H9 (cell line): Measurements from ENCODE around the gene FOXP2. TPM values are rescaled to one million over a fixed set of nuclear protein-coding genes. Genes with fewer than 3 reads are reported as not detected.

Experiments used
- DNase-seq: peaks from one replicate; pipeline ENCODE4 v3.0.0-alpha.2; 2017
- H2AFZ ChIP-seq: one replicate; pipeline ENCODE4 v1.6.1; 2013; ENCODE audit warnings: mild to moderate bottlenecking, low read length, control low read depth, moderate library complexity
- H2AK5ac ChIP-seq: 2 replicates; pipeline ENCODE4 v1.6.1; 2013; ENCODE audit warnings: low read length, control low read depth, mixed read lengths; ENCODE audit not compliant: insufficient read length
- H2BK120ac ChIP-seq: one replicate; pipeline ENCODE4 v1.6.1; 2013; ENCODE audit warnings: low read depth, mild to moderate bottlenecking, low read length, control low read depth, inconsistent platforms; ENCODE audit not compliant: poor library complexity, severe bottlenecking
- H2BK12ac ChIP-seq: 2 replicates; pipeline ENCODE4 v1.6.1; 2013; ENCODE audit warnings: low read length, control low read depth, mixed read lengths, low read depth; ENCODE audit not compliant: insufficient read length
- H2BK15ac ChIP-seq: 2 replicates; pipeline ENCODE4 v1.6.1; 2013; ENCODE audit warnings: low read depth, low read length, control low read depth
- H2BK20ac ChIP-seq: one replicate; pipeline ENCODE4 v1.6.1; 2013; ENCODE audit warnings: low read depth, mild to moderate bottlenecking, low read length, control low read depth, inconsistent platforms; ENCODE audit not compliant: poor library complexity, severe bottlenecking
- H2BK5ac ChIP-seq: 2 replicates; pipeline ENCODE4 v1.6.1; 2013; ENCODE audit warnings: low read length, control low read depth, mixed read lengths; ENCODE audit not compliant: insufficient read length
- H3K14ac ChIP-seq: 2 replicates; pipeline ENCODE4 v1.6.1; 2013; ENCODE audit warnings: low read length, control low read depth; ENCODE audit not compliant: insufficient read depth
- H3K18ac ChIP-seq: 2 replicates; pipeline ENCODE4 v1.6.1; 2013; ENCODE audit warnings: low read depth, mild to moderate bottlenecking, mixed read lengths, low read length, control low read depth; ENCODE audit not compliant: insufficient read length
- H3K23ac ChIP-seq: 2 replicates; pipeline ENCODE4 v1.6.1; 2013; ENCODE audit warnings: low read length, control low read depth, mixed read lengths, low read depth; ENCODE audit not compliant: insufficient read length
- H3K23me2 ChIP-seq: 2 replicates; pipeline ENCODE4 v1.6.1; 2013; ENCODE audit warnings: low read depth, mild to moderate bottlenecking, mixed read lengths, low read length, control low read depth; ENCODE audit not compliant: insufficient read length, poor library complexity, severe bottlenecking
- H3K27ac ChIP-seq: 2 replicates; pipeline ENCODE4 v1.5.1; 2013; ENCODE audit warnings: low read length, control low read depth, mixed read lengths, low read depth; ENCODE audit not compliant: insufficient read length
- H3K27me3 ChIP-seq: 2 replicates; pipeline ENCODE4 v1.6.1; 2013; ENCODE audit warnings: low read length, control low read depth, inconsistent platforms; ENCODE audit not compliant: insufficient read depth
- H3K4ac ChIP-seq: 2 replicates; pipeline ENCODE4 v1.6.1; 2013; ENCODE audit warnings: low read depth, mild to moderate bottlenecking, control low read depth, inconsistent platforms, low read length, moderate library complexity
- H3K4me1 ChIP-seq: 2 replicates; pipeline ENCODE4 v1.6.1; 2013; ENCODE audit warnings: low read length, control low read depth, inconsistent platforms; ENCODE audit not compliant: insufficient read depth
- H3K4me2 ChIP-seq: 2 replicates; pipeline ENCODE4 v1.6.1; 2013; ENCODE audit warnings: low read length, control low read depth, mixed read lengths; ENCODE audit not compliant: insufficient read length, insufficient read depth
- H3K56ac ChIP-seq: 2 replicates; pipeline ENCODE4 v1.6.1; 2013; ENCODE audit warnings: low read depth, mild to moderate bottlenecking, mixed read lengths, low read length, control low read depth; ENCODE audit not compliant: insufficient read length
- H3K79me1 ChIP-seq: 2 replicates; pipeline ENCODE4 v1.6.1; 2013; ENCODE audit warnings: low read depth, mild to moderate bottlenecking, moderate library complexity, low read length, control low read depth, inconsistent platforms; ENCODE audit not compliant: insufficient read depth, poor library complexity, severe bottlenecking
- H3K79me2 ChIP-seq: 2 replicates; pipeline ENCODE4 v1.6.1; 2013; ENCODE audit warnings: low read length, control low read depth, inconsistent platforms; ENCODE audit not compliant: insufficient read depth
- H3K9ac ChIP-seq: 2 replicates; pipeline ENCODE4 v1.6.1; 2013; ENCODE audit warnings: low read length, control low read depth, mixed read lengths; ENCODE audit not compliant: insufficient read length; ENCODE audit errors: extremely low read depth
- H3K9me3 ChIP-seq: one replicate; pipeline ENCODE4 v1.6.1; 2013; ENCODE audit warnings: low read depth, low read length, inconsistent platforms; ENCODE audit not compliant: control insufficient read depth
- H3T11ph ChIP-seq: one replicate; pipeline ENCODE4 v1.6.1; 2013; ENCODE audit warnings: mild to moderate bottlenecking, low read length, control low read depth, inconsistent platforms
- H4K20me1 ChIP-seq: one replicate; pipeline ENCODE4 v1.6.1; 2013; ENCODE audit not compliant: control insufficient read depth, insufficient read length, insufficient read depth
- H4K5ac ChIP-seq: 2 replicates; pipeline ENCODE4 v1.6.1; 2013; ENCODE audit warnings: low read depth, mild to moderate bottlenecking, mixed read lengths, low read length, control low read depth; ENCODE audit not compliant: insufficient read length
- H4K8ac ChIP-seq: replicated peaks from 2 replicates; pipeline ENCODE4 v1.6.1; 2013; ENCODE audit warnings: low read length, control low read depth, mixed read lengths, low read depth; ENCODE audit not compliant: insufficient read length
- H4K91ac ChIP-seq: 2 replicates; pipeline ENCODE4 v1.6.1; 2013; ENCODE audit warnings: low read depth, mild to moderate bottlenecking, moderate library complexity, mixed read lengths, low read length, control low read depth; ENCODE audit not compliant: insufficient read length
- H3K27ac Mint-ChIP-seq, 3 experiments: 2 replicates in 2 of 3; 3 replicates in 1 of 3; pipeline ENCODE4 v1.8.0; 2020 to 2021; ENCODE audit warnings: mixed read lengths in 3 of 3, mild to moderate bottlenecking in 1 of 3, moderate library complexity in 1 of 3
- H3K27me3 Mint-ChIP-seq: 2 replicates; pipeline ENCODE4 v1.8.0; 2021; ENCODE audit warnings: low read depth, mild to moderate bottlenecking, moderate library complexity, mixed read lengths
- H3K36me3 Mint-ChIP-seq, 3 experiments: 2 replicates in 2 of 3; 3 replicates in 1 of 3; pipeline ENCODE4 v1.8.0; 2020 to 2021; ENCODE audit warnings: low read depth in 3 of 3, mixed read lengths in 3 of 3; ENCODE audit not compliant: insufficient read depth in 1 of 3
- H3K4me1 Mint-ChIP-seq, 2 experiments: 2 replicates each; pipeline ENCODE4 v1.8.0; 2020; ENCODE audit warnings: mixed read lengths in 2 of 2
- H3K4me3 Mint-ChIP-seq, 2 experiments: 2 replicates in 1 of 2; 3 replicates in 1 of 2; pipeline ENCODE4 v1.8.0; 2020 to 2021; ENCODE audit warnings: mild to moderate bottlenecking in 2 of 2, mixed read lengths in 2 of 2, moderate library complexity in 1 of 2
- H3K9me3 Mint-ChIP-seq, 2 experiments: 2 replicates in 1 of 2; 3 replicates in 1 of 2; pipeline ENCODE4 v1.8.0; 2020; ENCODE audit warnings: mild to moderate bottlenecking in 2 of 2, mixed read lengths in 2 of 2, moderate library complexity in 1 of 2
- WGBS: extraction: QIAGEN DNeasy Blood & Tissue Kit; methylation state at CpG from one replicate; pipeline ENCODE4 v1.1.7; 2013; ENCODE audit warnings: missing lambda C conversion rate, low lambda C conversion rate, mixed read lengths; ENCODE audit not compliant: insufficient read length; ENCODE audit errors: extremely low coverage; 5-methylcytosine and 5-hydroxymethylcytosine counted together
- total RNA-seq: library from RNA; stranded (reverse); gene quantifications from 2 replicates; pipeline ENCODE4 v1.2.1, GENCODE V29; 2021
- TF ChIP-seq, protein P1 (sequence below): fragments of 200-600 bp; sonication (generic); conservative IDR thresholded peaks from 3 replicates; pipeline ENCODE4 v1.8.0; 2021; ENCODE audit warnings: antibody characterized with exemption, mild to moderate bottlenecking

FOXP2 gene
- total RNA-seq, 1 experiment from 2014 or later: not detected

DNA sequence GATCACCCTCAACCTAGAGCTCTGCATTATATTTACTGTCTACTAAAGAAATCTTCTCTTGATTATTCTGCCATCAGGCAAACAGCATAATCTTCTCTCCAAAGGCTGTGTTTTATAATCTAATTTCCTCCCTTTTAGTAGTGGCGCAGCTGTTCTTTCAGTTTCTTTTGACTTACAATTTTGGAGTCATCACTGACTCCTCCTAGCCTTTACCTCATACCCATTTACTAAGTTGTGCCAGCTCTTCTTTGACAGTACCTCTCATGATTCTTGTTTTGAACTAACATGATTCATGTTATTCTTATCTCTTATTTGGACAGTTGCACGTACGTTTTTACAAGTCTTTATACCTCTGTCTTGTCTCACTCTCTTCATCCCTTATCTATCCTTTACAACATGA, 113.0 kb downstream of the FOXP2 start:
- Histone ChIP-seq H3K14ac (no peak overlapping the region), H2BK5ac (no peak overlapping the region), H2AK5ac (no peak overlapping the region), H3K4me1 (no peaks in the 10 kb centered on the region), H4K20me1 (no peaks in the 10 kb centered on the region), H3K79me2 (no peaks in the 10 kb centered on the region), H3K27me3 (no peaks in the 10 kb centered on the region), H2BK12ac (no peak overlapping the region), H3K4me2 (no peak overlapping the region), H3K79me1 (no peaks in the 10 kb centered on the region), H3K18ac (no peak overlapping the region), H4K5ac (no peak overlapping the region), H3K56ac (no peak overlapping the region), H2BK120ac (no peak overlapping the region), H3T11ph (no peak overlapping the region), H4K8ac (no peak overlapping the region), H2BK15ac (no peak overlapping the region), H3K9me3 (no peaks in the 10 kb centered on the region), H3K23ac (no peak overlapping the region), H3K27ac (no peak overlapping the region), H3K23me2 (no peaks in the 10 kb centered on the region), H4K91ac (no peak overlapping the region), H2AFZ (no peak overlapping the region), H3K4ac (no peak overlapping the region), H2BK20ac (no peak overlapping the region), H3K9ac (no peak overlapping the region)
- DNase-seq: no peak
- no peaks in the 10 kb centered on the region for H3K9me3 Mint-ChIP-seq
- no peak overlapping the region for H3K4me3 Mint-ChIP-seq
- no peak overlapping the region; a peak in 1 of 7 replicates for H3K27ac Mint-ChIP-seq
- TF ChIP-seq, protein P1, sequence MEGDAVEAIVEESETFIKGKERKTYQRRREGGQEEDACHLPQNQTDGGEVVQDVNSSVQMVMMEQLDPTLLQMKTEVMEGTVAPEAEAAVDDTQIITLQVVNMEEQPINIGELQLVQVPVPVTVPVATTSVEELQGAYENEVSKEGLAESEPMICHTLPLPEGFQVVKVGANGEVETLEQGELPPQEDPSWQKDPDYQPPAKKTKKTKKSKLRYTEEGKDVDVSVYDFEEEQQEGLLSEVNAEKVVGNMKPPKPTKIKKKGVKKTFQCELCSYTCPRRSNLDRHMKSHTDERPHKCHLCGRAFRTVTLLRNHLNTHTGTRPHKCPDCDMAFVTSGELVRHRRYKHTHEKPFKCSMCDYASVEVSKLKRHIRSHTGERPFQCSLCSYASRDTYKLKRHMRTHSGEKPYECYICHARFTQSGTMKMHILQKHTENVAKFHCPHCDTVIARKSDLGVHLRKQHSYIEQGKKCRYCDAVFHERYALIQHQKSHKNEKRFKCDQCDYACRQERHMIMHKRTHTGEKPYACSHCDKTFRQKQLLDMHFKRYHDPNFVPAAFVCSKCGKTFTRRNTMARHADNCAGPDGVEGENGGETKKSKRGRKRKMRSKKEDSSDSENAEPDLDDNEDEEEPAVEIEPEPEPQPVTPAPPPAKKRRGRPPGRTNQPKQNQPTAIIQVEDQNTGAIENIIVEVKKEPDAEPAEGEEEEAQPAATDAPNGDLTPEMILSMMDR: no peak
- H3K4me1 Mint-ChIP-seq: no peaks in the 10 kb centered on the region
- H3K36me3 Mint-ChIP-seq: no peaks in the 10 kb centered on the region
- WGBS: no CpG with 5 or more reads among the region's 3 CpGs
- no peaks in the 10 kb centered on the region for H3K27me3 Mint-ChIP-seq
